Measurements from ENCODE around the gene IVD.

DNA sequence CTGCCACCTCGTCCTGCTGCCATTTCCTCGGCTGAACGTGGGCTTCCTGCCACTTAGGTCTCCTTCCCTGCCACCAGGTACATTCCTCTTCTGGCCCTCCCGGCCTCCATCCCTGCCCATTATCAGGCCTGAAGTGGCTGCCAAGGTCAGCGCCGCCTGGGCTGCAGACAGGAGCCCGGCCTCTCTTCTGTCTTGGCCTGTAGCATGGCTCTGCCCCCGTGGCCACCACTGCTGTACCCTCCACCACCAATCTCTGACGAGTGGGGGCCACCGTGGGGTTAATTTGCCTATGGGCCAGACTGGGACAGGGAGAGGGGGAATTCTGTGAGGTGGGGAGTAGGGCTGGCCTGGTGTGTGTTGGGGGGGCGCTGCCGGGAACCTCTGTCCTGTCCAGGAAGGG, 33.1 kb downstream of the IVD start:
- TF ChIP-seq, protein P1, sequence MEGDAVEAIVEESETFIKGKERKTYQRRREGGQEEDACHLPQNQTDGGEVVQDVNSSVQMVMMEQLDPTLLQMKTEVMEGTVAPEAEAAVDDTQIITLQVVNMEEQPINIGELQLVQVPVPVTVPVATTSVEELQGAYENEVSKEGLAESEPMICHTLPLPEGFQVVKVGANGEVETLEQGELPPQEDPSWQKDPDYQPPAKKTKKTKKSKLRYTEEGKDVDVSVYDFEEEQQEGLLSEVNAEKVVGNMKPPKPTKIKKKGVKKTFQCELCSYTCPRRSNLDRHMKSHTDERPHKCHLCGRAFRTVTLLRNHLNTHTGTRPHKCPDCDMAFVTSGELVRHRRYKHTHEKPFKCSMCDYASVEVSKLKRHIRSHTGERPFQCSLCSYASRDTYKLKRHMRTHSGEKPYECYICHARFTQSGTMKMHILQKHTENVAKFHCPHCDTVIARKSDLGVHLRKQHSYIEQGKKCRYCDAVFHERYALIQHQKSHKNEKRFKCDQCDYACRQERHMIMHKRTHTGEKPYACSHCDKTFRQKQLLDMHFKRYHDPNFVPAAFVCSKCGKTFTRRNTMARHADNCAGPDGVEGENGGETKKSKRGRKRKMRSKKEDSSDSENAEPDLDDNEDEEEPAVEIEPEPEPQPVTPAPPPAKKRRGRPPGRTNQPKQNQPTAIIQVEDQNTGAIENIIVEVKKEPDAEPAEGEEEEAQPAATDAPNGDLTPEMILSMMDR (IDR thresholded peaks at IDR 0.05; ENCODE audit: low read depth, low read length, poor library complexity, severe bottlenecking) = no peak
- no peak for TF ChIP-seq EZH2phosphoT487 (IDR thresholded peaks at IDR 0.05; ENCODE audit: borderline replicate concordance, low read length)

All from DOHH2 (cell line).